BLaER1 (cell line): ENCODE results near the gene TSHB.

Experiments
- H3K27ac ChIP-seq: shearing (Covaris generic); formaldehyde crosslinking; 2 replicates; pipeline ENCODE4 v1.8.1; 2022
- H3K27me3 ChIP-seq: shearing (Covaris generic); formaldehyde crosslinking; 2 replicates; pipeline ENCODE4 v1.8.1; 2022
- H3K36me3 ChIP-seq: shearing (Covaris generic); formaldehyde crosslinking; 2 replicates; pipeline ENCODE4 v1.8.1; 2022
- H3K4me1 ChIP-seq: shearing (Covaris generic); formaldehyde crosslinking; 2 replicates; pipeline ENCODE4 v1.8.1; 2022
- H3K4me2 ChIP-seq: shearing (Covaris generic); formaldehyde crosslinking; 2 replicates; pipeline ENCODE4 v1.8.1; 2022
- H3K4me3 ChIP-seq: shearing (Covaris generic); formaldehyde crosslinking; 2 replicates; pipeline ENCODE4 v1.8.1; 2022
- H3K9ac ChIP-seq: shearing (Covaris generic); formaldehyde crosslinking; 2 replicates; pipeline ENCODE4 v1.8.1; 2022
- H3K9me3 ChIP-seq: shearing (Covaris generic); formaldehyde crosslinking; 2 replicates; pipeline ENCODE4 v1.8.1; 2022
- H4K20me1 ChIP-seq: shearing (Covaris generic); formaldehyde crosslinking; 2 replicates; pipeline ENCODE4 v1.8.1; 2022
- Cebpa-rat ChIP-seq: shearing (Covaris generic); IDR thresholded peaks from 2 replicates; pipeline ENCODE4 v1.8.1; 2022

TSHB gene

DNA sequence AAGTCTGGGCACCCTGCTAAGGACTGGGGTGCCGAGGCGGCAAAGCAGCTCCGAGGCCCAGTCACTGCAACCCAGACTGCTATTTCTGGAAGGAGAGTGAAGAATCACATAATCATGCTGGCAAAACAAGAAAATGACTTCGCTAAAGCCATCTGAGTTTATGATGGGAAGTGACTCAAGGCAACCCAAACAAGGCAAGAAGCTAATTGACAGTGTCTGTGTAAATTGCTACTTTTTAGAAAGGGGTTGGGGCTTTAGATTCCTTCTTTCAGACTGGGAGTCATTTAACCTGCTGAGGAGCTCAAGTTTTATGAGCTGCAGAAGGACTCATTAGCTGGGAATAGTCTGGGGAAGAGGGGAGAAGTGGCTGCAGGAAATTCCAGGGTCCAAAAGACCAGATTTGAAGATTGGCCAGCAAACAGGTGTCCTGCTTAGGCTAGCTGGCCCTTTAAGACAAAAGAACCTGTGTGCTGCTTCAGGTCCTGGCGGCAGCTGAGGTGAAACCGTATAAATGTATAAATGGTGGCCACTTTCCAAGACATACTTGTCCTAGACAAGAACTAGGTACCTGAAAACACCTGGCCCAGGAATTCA, 28.1 kb downstream of the TSHB start:
- Histone ChIP-seq H3K4me3 (no peak overlapping the region), H3K9me3 (no peaks in the 10 kb centered on the region), H3K4me2 (no peak overlapping the region), H3K36me3 (peaks cover 11% of the 10 kb centered on the region; the same call in 1 of the 2 replicates), H4K20me1 (no peaks in the 10 kb centered on the region), H3K9ac (no peak overlapping the region), H3K27me3 (no peaks in the 10 kb centered on the region), H3K4me1 (peaks cover 4% of the 10 kb centered on the region), H3K27ac (no peak overlapping the region)
- no peak for TF ChIP-seq Cebpa-rat

DNA sequence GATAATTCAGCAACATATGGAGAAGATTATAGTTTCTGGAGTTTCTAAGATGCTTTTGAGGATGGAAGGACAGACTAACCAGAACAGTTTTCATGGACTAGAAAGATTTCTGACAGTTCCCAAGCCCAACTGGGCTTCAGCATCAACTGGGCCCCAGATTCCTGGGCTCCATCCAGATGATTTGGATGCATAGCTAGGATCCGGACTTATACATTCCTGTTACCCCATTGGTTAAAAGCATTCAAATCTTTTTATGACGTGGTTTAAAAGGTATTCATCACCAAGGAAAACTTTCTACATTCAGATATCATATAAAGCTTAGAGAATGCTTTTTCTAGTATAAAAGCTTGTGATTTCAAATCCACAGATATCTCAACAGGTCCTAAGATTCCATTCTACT, 29.7 kb downstream of the TSHB start:
- H4K20me1 ChIP-seq: no peaks in the 10 kb centered on the region
- no peaks in the 10 kb centered on the region for H3K9me3 ChIP-seq
- H3K36me3 ChIP-seq: peaks cover 11% of the 10 kb centered on the region; the same call in 1 of the 2 replicates
- no peak overlapping the region for H3K9ac ChIP-seq
- no peak overlapping the region for H3K27ac ChIP-seq
- peaks cover 11% of the 10 kb centered on the region for H3K4me1 ChIP-seq
- H3K4me3 ChIP-seq: no peak overlapping the region
- no peaks in the 10 kb centered on the region for H3K27me3 ChIP-seq
- TF ChIP-seq Cebpa-rat: no peak
- H3K4me2 ChIP-seq: no peak overlapping the region

DNA sequence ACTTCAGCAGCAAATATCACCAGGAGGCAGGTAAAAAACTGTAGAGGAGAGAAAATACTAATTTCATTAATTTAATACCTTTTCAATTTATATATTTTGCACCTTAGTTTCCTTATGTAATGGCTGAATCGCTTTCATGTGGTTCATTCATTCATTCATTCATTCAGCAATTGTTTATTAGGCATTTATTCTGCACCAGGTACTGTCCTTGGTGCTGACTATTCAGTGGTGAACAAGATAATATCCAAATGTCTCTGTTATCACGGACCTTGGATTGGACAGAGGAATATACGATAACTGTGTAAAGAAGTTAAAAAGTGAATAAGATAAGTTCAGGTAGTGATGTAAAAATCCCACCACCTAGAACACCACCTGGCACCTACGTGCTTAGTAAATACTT, 30.9 kb downstream of the TSHB start:
- H3K9ac ChIP-seq: no peak overlapping the region
- H3K36me3 ChIP-seq: peaks cover 11% of the 10 kb centered on the region; the same call in 1 of the 2 replicates
- no peaks in the 10 kb centered on the region for H3K9me3 ChIP-seq
- H4K20me1 ChIP-seq: no peaks in the 10 kb centered on the region
- no peak overlapping the region for H3K27ac ChIP-seq
- H3K4me1 ChIP-seq: peaks cover 11% of the 10 kb centered on the region
- no peaks in the 10 kb centered on the region for H3K27me3 ChIP-seq
- H3K4me2 ChIP-seq: no peak overlapping the region
- no peak for TF ChIP-seq Cebpa-rat
- no peak overlapping the region for H3K4me3 ChIP-seq

DNA sequence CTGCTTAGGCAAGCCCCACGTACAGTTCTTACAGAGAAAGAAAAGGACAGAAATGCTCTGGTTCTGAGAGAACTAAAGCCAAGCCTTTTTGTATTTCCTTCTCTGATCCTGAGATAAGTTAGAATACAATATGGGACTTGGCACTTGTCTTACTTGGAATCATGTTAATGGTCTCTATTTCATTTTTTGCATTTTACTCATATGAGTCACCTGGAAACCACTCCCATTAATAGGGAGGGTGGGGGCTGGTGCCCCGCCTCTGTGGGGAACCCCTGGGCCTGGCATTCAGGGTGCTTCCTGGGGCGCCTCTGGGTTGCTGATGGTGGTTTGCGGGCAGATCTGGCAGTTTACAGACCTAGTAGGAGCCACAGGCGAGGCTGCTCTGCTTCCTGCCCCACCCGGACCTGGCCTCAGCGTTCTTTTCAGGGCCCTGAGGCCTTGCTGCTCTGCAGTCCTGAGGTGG, 32.9 kb downstream of the TSHB start:
- TF ChIP-seq Cebpa-rat: no peak
- H3K4me1 ChIP-seq: peaks cover 11% of the 10 kb centered on the region
- peaks cover 6% of the 10 kb centered on the region; the same call in 1 of the 2 replicates for H3K36me3 ChIP-seq
- H3K4me2 ChIP-seq: peak overlapping the region; percentile 17
- H3K9ac ChIP-seq: no peak overlapping the region
- no peaks in the 10 kb centered on the region for H3K27me3 ChIP-seq
- no peaks in the 10 kb centered on the region for H4K20me1 ChIP-seq
- no peak overlapping the region for H3K27ac ChIP-seq
- no peak overlapping the region for H3K4me3 ChIP-seq
- H3K9me3 ChIP-seq: no peaks in the 10 kb centered on the region

DNA sequence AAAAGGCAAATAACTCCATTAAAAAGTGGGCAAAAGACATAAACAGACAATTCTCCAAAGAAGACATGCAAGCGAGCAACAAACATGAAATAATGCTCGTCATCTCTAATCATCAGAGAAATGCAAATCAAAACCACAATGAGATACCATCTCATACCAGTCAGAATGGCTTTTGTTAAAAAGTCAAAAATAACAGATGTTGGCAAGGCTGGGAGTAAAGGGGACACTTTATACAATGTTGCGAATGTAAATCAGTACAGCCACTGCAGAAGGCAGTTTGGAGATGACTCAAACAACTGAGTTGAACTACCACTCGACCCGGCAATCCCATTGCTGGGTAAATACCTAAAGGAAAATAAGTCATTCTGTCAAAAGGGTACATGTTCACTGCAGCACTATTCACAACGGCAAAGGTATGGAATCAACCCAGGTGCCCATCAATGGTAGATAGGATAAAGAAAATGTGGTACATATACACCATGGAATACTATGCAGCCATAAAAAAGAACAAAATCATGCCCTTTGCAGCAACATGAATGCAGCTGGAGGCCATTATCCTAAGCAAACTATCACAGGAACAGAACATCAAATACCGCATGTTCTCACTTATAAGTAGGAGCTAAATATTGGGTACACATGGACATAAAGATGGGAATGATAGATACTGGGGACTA, 33.7 kb downstream of the TSHB start:
- no peak overlapping the region for H3K4me3 ChIP-seq
- peaks cover 11% of the 10 kb centered on the region for H3K4me1 ChIP-seq
- no peak overlapping the region for H3K9ac ChIP-seq
- H3K4me2 ChIP-seq: peak overlapping the region; percentile 17; the same call in 1 of the 2 replicates
- no peaks in the 10 kb centered on the region for H3K9me3 ChIP-seq
- H3K36me3 ChIP-seq: no peaks in the 10 kb centered on the region
- H3K27me3 ChIP-seq: no peaks in the 10 kb centered on the region
- H4K20me1 ChIP-seq: no peaks in the 10 kb centered on the region
- H3K27ac ChIP-seq: no peak overlapping the region
- TF ChIP-seq Cebpa-rat: no peak

DNA sequence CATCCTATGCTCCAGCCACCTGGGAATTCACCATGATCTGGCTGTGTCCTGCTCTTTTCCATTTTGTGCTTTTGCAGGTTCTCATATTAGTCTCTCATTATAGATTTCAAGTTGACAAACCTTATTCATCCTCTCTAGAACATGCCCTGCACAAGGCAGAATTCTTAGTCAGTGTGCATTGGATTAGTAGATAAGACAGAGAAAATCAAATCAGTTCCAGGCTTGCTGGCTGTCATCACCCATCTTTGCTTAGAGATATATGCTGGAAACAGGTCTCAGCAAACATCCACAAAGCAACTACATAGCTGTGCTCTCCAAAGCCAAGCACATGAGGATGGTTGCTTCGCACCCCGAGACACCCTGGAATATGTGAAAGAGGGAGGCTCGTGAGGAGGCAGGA, 34.8 kb downstream of the TSHB start:
- Histone ChIP-seq H3K9me3 (no peaks in the 10 kb centered on the region), H3K4me1 (peaks cover 11% of the 10 kb centered on the region), H3K36me3 (0 out of 2 replicates have a peak, but pooled peaks cover 7% of the 10 kb centered on the region), H4K20me1 (no peaks in the 10 kb centered on the region), H3K27ac (no peak overlapping the region), H3K4me3 (no peak overlapping the region), H3K9ac (no peak overlapping the region), H3K4me2 (no peak overlapping the region), H3K27me3 (no peaks in the 10 kb centered on the region)
- no peak for TF ChIP-seq Cebpa-rat

DNA sequence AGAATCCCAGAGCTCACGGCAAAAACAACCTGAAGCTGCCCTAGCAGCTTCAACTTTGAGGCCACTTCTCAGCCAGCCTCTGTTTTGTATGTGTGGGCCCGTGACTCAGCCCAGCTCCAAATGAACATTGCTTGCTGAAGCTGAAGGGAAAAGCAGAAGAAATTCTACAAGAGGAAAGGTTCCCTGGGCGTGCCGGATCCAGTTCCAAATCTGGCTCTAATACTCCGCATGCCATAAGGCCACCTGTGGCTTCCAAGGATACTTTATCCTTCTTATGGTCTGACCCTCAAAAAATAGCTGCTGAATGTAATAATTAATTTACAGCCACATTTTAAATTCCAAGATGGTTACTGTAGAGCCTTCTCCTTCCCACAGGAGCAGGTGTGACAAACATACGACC, 35.4 kb downstream of the TSHB start:
- H4K20me1 ChIP-seq: no peaks in the 10 kb centered on the region
- H3K27me3 ChIP-seq: no peaks in the 10 kb centered on the region
- no peak for TF ChIP-seq Cebpa-rat
- H3K36me3 ChIP-seq: 0 out of 2 replicates have a peak, but pooled peaks cover 7% of the 10 kb centered on the region
- no peak overlapping the region for H3K27ac ChIP-seq
- H3K9me3 ChIP-seq: no peaks in the 10 kb centered on the region
- H3K4me2 ChIP-seq: no peak overlapping the region
- H3K9ac ChIP-seq: no peak overlapping the region
- H3K4me3 ChIP-seq: no peak overlapping the region
- H3K4me1 ChIP-seq: peaks cover 11% of the 10 kb centered on the region

DNA sequence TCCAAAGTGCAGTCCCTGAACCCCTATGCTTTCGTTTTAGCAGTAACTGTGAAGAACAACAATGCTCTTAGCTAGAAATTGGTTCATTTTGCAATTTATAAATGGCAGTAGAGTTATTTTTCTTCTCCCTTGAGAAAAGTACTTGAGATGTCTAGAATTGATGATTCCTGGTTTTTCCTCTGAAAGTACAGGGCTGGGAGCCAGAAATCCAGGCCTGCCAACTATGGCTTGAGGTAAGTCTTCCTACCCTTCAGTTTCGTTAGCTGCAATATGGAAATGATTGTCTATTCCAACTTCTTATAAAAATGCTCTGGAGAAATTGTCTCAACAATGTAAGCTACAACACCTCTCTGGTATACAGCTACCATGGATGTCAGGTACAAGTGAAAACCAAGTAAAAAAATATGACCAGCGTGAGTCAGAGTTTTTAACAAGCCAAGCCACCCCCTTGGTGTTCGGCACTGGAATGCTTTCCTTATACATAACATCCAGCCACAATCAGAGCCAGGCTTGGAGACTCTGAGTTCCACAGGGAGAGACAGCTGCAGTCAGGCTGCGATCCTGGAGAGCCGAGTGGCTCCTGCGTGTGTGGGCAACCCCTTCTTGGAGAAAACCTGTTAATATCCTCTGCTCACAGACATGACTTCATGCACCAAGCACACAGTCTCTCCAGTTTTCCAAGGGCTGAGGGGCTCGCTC, 37.7 kb downstream of the TSHB start:
- no peak overlapping the region for H3K4me3 ChIP-seq
- H3K27ac ChIP-seq: no peak overlapping the region
- TF ChIP-seq Cebpa-rat: no peak
- H3K36me3 ChIP-seq: 0 out of 2 replicates have a peak, but pooled peaks cover 7% of the 10 kb centered on the region
- H3K4me2 ChIP-seq: no peak overlapping the region
- H3K9ac ChIP-seq: no peak overlapping the region
- no peaks in the 10 kb centered on the region for H3K9me3 ChIP-seq
- H3K4me1 ChIP-seq: peaks cover 20% of the 10 kb centered on the region
- H4K20me1 ChIP-seq: no peaks in the 10 kb centered on the region
- no peaks in the 10 kb centered on the region for H3K27me3 ChIP-seq

DNA sequence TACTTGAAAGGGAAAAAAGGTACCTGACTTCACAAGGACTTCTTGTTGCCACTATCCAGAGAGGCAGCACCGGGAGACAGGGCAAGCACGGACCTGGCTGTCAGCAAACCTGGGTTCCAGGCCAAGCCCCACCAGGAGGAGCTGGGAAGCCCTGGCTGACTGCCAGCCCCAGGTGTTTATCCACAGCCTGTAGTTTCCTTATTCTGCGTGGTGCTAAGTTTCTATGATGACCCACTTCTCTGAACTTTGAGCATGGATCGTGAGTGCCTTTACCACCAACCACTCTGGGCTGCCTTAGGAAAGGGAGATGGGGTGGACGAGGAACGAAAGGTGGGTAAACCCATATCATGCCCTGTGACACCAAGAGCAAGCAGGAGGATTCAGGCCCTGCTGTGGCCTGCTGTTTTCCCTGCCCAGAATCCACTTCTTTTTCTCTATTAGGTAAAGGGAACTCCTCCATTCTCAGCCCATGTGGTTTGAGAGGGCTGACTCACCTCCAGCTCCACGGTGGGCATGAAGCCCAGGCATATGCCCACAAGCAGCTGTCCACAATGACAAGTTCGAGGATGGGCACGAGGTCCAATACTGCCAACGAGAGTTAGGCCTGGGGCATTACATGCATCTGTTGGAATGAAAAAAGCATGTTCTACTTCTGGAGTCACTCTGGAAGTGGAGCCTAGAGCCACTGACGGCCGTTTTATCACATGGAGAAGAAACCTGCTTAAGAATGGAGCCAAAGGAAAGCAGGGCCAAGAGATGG, 39.4 kb downstream of the TSHB start:
- 0 out of 2 replicates have a peak, but pooled peaks cover 7% of the 10 kb centered on the region for H3K36me3 ChIP-seq
- H3K9ac ChIP-seq: no peak overlapping the region
- H3K9me3 ChIP-seq: no peaks in the 10 kb centered on the region
- H3K4me1 ChIP-seq: peaks cover 21% of the 10 kb centered on the region
- no peaks in the 10 kb centered on the region for H3K27me3 ChIP-seq
- no peaks in the 10 kb centered on the region for H4K20me1 ChIP-seq
- TF ChIP-seq Cebpa-rat: no peak
- H3K27ac ChIP-seq: no peak overlapping the region
- no peak overlapping the region for H3K4me3 ChIP-seq
- no peak overlapping the region for H3K4me2 ChIP-seq
